Fibroblast of skin of left biceps (primary cell): ENCODE data around the gene FFAR3.
"Not testable (repeated sequence)": the region's sequence is repeated elsewhere in the genome, so short reads cannot be mapped to it uniquely, and the experiment has no call there.

Experiments
- DNase-seq, 2 experiments: peaks; one replicate each; pipeline ENCODE4 v3.0.0-alpha.2; 2013; ENCODE audit warnings: low read depth in 2 of 2

FFAR3 gene

DNA sequence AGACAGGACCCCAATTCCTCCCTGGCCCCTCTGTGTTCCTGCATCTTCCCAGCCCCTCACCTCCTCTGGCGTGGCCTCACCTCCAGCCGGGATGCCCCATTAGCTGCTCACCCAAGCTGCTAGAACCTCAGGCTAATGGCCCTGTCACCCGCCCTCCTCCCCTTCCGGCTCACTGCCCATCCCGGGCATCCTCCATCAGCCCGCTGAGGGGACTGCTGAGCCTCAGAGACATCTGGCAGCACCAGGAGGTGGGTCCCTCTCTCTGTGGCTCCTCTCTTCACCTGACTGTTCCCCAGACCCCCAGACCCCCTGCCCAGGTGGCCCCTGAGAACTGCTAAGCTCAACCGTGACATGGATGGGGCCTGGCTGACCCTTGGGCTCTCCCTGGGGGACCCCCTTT is 7.7 kb upstream of the FFAR3 start:
- DNase-seq, result no peak

DNA sequence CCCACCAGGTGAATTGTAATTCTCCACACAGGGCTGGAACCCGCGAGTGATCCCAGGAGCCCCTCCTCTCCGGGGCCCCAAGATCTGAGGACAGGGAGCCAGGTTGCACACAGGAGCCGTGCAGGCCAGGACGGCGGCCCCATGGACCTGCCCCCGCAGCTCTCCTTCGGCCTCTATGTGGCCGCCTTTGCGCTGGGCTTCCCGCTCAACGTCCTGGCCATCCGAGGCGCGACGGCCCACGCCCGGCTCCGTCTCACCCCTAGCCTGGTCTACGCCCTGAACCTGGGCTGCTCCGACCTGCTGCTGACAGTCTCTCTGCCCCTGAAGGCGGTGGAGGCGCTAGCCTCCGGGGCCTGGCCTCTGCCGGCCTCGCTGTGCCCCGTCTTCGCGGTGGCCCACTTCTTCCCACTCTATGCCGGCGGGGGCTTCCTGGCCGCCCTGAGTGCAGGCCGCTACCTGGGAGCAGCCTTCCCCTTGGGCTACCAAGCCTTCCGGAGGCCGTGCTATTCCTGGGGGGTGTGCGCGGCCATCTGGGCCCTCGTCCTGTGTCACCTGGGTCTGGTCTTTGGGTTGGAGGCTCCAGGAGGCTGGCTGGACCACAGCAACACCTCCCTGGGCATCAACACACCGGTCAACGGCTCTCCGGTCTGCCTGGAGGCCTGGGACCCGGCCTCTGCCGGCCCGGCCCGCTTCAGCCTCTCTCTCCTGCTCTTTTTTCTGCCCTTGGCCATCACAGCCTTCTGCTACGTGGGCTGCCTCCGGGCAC is 6.7 kb upstream of the FFAR3 start:
- DNase-seq, result no peak

DNA sequence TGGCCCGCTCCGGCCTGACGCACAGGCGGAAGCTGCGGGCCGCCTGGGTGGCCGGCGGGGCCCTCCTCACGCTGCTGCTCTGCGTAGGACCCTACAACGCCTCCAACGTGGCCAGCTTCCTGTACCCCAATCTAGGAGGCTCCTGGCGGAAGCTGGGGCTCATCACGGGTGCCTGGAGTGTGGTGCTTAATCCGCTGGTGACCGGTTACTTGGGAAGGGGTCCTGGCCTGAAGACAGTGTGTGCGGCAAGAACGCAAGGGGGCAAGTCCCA is 6.1 kb upstream of the FFAR3 start:
- no peak for DNase-seq

DNA sequence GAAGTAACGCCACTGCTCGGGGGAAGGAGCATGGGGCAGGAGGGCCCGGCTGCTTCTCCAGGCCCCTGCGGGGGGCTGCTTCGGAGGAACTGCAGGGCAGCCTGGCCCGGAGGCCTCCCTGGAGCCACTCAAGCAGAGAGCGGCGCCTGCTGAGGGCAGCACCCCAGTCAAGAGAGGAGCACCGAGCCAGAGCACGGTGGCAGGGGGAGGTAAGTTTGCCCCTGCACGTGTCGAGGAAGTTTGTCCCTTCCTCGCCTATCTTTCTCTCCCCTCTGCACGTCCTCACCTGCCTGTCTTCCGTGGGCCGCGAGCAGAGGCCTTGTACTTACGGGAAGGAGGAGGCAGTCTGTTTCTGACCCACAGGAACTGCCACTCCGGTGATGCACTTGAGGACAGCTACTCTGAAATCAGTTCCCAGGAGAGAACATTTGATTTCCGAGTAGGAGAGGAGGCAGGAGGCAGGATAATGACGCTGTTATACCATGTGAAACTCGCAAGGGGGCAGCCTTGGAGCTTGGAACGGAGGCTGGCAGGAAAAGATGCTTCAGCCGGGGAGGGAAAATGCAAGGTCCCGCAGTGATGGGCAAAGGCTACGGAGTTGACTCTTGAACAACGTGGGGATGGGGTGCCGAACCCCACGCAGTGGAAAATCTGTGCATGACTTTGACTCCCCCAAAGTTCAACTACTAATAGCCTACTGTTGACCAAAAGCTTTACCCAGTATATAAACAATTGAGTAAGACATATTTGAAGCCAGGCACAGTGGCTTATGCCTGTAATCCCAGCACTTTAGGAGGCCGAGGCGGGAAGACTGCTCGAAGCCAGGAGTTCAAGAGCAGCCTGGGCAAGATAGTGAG is 5.6 kb upstream of the FFAR3 start:
- peak; percentile 20 to 25 for DNase-seq

DNA sequence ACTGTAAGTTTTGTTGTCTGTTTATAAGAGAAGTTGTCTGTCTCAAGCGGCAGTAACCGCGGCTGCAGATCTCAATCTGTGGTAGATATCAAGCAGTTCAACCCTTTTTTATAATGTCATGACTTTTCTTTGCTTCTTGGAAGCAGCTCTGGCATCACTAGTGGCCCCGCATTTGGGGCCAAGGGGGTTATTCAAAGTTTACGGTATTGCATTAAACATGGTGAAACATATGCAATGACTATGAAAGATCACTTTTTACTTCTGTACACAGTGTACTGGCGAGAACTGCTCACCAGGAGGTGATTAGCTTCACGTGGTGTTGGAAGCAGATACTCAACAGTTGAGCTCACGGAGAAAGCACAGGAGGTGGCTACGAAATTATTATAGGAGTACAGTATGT is 4.6 kb upstream of the FFAR3 start:
- DNase-seq, result no peak

DNA sequence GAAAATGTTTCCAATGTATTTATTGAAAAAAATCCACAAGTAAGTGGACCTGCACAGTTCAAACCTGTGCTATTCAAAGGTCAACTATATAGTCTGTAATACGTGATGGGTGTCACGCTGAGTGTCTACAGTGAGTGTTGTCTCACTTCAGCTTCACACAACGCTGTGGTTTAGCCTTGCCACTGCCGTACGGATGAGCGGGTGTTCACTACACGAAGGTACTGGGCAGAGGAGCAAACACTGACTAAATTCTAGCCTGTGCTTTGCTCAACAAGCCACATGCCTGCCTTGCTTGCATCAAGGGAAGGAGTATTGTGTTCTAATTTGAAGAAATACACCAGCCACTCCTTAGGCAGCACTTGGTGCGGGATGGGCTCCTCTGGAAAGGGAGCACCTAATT is 3.4 kb upstream of the FFAR3 start:
- no peak for DNase-seq

DNA sequence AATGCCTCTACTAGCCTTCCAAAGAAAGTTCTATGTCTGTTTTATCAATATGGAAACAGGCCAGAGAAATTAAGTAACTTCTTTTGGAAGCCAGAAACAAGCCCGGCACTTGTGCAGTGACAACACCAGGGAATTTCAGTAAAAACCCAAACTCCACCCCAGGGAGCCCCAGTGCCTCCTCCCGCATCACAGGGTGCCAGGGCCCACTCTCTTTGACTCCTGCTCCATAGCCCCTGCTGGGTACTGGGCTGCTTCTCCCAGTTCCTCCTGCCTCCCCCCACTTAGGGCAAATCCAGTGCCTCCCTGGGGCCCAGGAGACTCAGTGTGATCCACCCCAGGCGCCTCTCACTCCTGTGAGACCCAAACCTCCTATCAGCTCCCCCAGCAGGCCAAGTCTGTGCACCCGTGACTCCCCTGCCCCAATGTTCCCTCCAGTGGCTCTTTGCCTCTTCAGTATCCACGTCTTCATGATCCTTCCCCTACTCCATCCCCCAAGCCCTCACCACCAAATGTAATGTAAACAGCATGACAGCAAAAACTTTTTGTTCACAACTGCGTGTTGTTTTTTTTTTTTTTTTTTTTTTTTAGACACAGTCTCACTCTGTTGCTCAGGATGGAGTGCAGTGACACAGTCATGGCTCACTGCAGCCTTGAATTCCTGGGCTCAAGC is 2.3 kb upstream of the FFAR3 start:
- DNase-seq, result no peak

DNA sequence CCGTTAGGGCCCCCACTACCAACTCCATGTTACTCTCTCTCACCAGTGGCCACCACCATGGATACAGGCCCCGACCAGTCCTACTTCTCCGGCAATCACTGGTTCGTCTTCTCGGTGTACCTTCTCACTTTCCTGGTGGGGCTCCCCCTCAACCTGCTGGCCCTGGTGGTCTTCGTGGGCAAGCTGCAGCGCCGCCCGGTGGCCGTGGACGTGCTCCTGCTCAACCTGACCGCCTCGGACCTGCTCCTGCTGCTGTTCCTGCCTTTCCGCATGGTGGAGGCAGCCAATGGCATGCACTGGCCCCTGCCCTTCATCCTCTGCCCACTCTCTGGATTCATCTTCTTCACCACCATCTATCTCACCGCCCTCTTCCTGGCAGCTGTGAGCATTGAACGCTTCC is 574 bp downstream of the FFAR3 start:
- DNase-seq, result not testable (repeated sequence)

DNA sequence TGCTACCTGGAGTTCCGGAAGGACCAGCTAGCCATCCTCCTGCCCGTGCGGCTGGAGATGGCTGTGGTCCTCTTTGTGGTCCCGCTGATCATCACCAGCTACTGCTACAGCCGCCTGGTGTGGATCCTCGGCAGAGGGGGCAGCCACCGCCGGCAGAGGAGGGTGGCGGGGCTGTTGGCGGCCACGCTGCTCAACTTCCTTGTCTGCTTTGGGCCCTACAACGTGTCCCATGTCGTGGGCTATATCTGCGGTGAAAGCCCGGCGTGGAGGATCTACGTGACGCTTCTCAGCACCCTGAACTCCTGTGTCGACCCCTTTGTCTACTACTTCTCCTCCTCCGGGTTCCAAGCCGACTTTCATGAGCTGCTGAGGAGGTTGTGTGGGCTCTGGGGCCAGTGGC is 1.1 kb downstream of the FFAR3 start:
- not testable (repeated sequence) for DNase-seq

DNA sequence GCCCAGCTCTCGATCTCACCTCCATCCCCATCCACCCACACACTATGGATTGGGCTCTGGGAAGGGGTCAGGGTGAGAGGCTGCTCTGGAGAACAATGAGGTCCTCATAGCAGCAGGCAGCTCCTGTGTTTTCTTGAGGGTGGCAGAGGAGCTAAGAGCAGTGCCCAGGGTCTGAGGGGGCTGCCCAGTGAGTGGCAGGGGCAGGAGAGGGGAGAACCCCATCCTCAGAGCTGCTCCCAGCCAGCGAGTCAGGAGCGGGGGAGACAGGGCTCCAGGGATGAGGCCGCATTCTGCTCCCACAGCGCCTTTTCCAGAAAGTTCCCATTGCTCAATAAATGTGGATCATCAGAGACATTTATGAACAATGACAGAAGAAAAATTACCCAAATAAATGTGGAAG is 1.8 kb downstream of the FFAR3 start:
- not testable (repeated sequence) for DNase-seq

DNA sequence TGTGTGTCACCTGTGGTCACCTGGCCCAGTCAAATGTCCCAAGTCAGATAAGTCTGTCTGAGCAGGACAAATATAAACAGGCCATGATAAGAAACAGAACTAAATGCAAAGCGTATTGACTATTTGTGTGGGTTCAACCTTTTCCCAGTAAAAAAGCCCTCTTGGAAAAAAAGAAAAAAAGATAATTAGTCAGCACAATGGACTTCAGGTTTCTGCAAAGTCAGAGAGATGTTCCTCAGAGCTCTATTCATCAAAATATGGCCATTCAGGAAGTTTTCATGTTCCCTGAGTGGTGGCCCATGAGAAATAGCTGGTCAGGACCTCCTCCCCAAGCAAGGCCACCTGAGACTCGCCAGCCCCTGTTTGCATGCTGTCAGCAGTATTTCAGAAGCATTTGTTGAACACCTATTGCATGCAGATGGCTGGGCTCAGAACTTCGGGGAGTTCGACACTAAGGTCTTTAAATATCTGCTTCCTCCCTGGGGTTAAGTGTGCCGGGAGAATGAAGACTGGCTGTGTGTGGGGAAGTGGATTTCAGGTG is 2.7 kb downstream of the FFAR3 start:
- no peak for DNase-seq

DNA sequence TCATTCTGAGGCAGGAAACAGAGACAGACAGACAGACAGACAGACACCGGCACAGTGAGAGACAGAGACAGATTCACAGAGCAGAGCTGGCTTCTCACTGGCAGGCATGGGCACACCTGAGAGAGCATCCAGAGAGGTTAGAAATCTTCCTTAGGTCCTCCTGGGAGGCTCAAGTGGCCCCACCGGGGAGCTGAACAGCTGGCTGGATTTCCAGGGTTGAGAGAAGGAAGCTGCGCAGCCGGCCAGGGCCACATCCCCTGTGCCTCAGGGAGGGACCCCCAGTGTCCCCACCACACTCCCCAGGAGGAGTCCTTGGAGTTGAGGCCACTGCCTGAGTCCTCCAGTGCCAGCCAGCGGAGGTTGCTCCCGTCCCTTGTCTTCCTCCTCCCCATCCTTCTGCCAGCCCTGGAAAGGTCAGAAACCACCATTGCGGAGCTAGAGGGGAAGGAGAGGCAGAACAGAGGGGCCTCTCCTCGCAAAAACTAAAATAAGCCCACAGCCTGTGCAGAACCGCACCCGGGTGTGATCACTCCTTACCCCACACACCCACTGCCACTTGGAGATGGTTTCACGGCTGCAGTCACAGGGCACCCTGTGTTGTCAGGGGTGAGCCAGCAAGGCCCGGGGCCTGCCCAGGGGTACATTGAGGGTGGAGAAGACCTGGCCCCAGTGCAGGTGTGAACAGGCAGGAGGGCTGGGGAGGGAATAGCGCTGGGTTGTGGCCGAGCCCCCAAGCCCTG is 4.2 kb downstream of the FFAR3 start:
- no peak for DNase-seq

DNA sequence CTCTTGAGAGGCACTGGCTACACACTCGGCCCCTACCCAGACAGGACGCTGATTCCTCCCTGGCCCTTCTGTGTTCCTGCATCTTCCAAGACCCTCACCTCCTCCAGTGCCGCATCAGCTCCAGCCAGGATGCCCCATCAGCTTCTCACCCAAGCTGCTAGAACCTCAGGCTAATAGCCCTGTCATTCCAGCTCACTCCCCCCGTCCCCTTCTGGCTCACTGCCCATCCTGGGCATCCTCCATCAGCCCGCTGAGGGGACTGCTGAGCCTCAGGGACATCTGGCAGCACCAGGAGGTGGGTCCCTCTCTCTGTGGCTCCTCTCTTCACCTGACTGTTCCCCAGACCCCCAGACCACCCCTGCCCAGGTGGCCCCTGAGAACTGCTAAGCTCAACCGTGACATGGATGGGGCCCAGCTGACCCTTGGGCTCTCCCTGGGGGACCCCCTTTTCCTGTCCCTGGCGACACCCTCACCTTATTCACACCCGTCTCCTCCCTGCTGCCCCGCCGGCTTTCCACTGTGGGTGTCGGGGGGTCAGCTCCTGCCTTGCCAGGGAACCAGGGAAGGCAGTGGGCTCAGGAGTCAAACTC is 4.8 kb downstream of the FFAR3 start:
- no peak for DNase-seq

DNA sequence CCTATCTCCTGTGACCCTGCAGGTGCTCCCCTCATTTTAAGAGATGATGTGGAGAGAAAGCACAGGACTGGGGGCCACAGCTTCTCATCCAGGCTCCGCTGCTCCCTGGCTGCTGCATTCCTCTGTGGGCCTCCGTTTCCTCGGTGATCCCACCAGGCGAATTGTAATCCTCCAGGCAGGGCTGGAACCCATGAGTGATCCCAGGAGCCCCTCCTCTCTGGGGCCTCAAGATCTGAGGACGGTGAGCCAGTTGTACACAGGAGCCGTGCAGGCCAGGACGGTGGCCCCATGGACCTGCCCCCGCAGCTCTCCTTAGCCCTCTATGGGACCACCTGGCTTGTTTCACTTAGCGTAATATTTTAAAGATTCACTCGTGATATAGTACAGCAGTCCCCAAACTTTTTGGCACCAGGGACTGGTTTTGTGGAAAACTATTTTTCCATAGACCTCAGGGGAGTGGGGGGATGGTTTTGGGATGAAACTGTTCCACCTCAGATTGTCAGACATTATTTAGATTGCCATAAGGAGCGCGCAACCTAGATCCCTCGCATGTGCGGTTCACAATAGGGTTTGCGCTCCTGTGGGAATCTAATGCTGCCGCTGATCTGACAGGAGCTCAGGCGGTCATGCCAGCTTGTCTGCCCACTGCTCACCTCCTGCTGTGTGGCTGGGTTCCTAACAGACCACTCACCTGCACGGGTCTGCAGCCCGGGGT is 5.6 kb downstream of the FFAR3 start:
- no peak for DNase-seq

DNA sequence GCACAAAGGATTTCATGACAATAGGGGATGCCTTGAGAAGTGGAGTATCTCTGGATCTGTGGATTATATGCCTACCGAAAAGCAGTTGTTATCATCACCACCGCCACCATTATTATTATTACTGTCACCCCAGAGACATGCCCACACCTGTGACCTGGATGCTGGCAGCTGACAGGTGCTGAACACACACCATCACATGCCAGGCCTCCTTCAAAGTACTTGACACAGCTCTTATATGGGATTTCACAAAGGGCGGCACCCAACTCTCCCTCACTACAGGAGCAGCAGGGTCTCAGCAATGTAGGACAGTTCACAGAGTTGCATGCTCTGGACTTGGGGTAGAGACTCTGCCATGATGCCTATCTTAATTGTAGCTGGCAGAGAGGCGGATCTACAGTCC is 7.0 kb downstream of the FFAR3 start:
- DNase-seq, result no peak

DNA sequence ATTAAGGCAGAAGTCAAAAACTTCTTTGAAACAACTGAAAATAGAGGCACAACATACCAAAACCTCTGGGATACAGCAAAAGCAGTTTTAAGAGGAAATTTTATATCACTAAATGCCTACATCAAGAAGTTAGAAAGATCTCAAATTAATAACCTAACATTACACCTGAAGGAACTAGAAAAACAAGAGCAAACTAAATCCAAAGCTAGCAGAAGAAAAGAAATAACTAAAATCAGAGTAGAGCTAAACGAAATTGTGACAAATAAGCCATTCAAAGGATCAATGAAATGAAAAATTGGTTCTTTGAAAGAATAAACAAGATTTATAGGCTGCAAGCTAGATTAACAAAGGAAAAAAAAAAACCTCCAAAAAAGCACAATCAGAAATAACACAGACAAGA is 10.1 kb downstream of the FFAR3 start:
- DNase-seq, result no peak

DNA sequence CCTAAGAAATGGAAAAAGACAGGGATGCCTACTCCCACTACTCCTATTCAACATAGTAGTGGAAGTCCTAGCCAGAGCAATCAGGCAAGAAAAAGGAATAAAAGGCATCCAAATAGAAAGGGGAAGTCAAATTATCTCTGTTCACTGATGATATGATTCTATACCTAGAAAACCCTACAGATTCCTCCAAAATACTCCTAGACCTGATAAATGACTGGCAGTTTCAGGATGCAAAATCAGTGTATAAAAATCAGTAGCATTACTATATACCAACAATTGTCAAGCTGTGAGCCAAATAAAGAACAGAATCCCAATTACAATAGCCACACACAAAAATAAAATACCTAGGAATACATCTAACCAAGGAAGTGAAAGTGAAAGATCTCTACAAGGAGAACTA is 11.3 kb downstream of the FFAR3 start:
- no peak for DNase-seq

DNA sequence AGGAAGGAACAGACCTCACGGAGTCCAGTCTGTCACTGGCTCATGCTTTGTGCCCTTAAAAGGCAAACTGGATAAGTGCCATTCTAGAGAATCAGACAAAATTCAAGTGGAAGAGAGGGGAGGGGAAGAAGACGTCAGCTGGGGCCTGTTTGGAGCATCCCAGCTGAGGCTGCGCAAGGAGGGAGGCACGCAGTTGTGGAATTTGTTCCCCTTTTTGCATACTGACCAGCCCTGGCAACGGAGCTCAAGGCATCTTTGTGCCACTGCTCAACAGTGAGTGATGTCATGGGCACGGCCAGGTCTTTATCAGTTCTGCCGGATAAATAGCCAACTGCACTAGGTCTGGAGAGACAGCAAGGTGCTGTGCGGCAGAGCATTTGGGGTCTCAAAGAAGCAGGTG is 12.5 kb downstream of the FFAR3 start, which contains the start of gene GPR42:
Gene GPR42, plus strand, starts transcription at position 347 of the 400 bp plus-strand sequence. CDS start 292 bp downstream, outside the sequence.
- DNase-seq, result no peak

DNA sequence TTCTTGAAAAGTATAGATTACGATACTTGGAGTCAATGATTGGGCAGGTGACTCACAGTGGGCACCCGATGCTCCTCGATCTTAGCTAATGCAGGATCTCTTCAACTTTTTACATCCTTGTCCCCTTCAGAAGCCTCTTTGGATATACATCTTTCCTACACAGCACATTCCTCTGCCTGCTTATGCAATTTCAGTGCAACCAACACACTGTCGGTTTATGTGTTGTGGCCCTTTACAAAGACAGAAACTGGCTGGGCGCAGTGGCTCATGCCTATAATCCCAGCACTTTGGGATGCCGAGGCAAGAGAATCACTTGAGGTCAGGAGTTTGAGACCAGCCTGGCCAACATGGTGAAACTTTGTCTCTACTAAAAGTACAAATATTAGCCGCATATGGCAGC is 15.2 kb downstream of the FFAR3 start:
- no peak for DNase-seq

DNA sequence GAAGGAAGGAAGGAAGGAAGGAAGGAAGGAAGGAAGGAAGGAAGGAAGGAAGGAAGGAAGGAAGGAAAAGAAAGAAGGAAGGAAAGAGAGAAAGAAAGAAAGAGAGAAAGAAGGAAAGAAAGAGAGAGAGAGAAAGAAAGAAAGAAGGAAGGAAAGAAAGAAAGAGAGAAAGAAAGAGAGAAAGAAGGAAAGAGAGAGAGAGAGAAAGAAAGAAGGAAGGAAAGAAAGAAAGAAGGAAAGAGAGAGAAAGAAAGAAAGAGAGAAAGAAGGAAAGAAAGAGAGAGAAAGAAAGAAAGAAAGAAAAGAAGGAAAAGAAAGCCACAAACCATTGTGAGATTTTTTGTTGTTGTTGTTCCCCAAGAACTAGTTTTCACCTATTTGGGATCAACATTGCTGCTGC is 15.8 kb downstream of the FFAR3 start:
- not testable (repeated sequence) for DNase-seq
